K562 (cell line): ENCODE results near the gene GEMIN4. TPM values are rescaled to one million over a fixed set of nuclear protein-coding genes. Genes with fewer than 3 reads are reported as not detected.

Source experiments
- ARID3A ChIP-seq: IDR thresholded peaks from 2 replicates; pipeline ENCODE4 v1.6.1; 2012; ENCODE audit warnings: low read depth, low read length, improper control_type of control experiment, borderline replicate concordance
- ATF1 ChIP-seq, 2 experiments: fragments of 450-650 bp in 1 of 2; IDR thresholded peaks; 2 replicates each; pipeline ENCODE4 v1.6.1; 2016; ENCODE audit warnings: missing compliant biosample characterization in 1 of 2, missing genetic modification characterization in 1 of 2
- BHLHE40 ChIP-seq: IDR thresholded peaks from 2 replicates; pipeline ENCODE4 v1.6.1; 2011; ENCODE audit warnings: low read length, improper control_type of control experiment
- EP400 ChIP-seq: fragments of 450-650 bp; IDR thresholded peaks from 2 replicates; pipeline ENCODE4 v1.6.1; 2017; ENCODE audit warnings: antibody characterized with exemption, mild to moderate bottlenecking, moderate library complexity
- ESRRB ChIP-seq: fragments of 250-450 bp; sonication (Bioruptor Pico); IDR thresholded peaks from 2 replicates; pipeline ENCODE4 v1.5.0; 2020; ENCODE audit warnings: mild to moderate bottlenecking, moderate library complexity, borderline replicate concordance
- FOXO4 ChIP-seq: fragments of 450-650 bp; formaldehyde crosslinking; IDR thresholded peaks from 2 replicates; pipeline ENCODE4 v1.4.0; 2020; ENCODE audit warnings: mild to moderate bottlenecking, moderate library complexity
- MNT ChIP-seq, 2 experiments: fragments of 450-650 bp; conservative IDR thresholded peaks; 2 replicates each; pipeline ENCODE4 v1.6.1; 2017; ENCODE audit warnings: mild to moderate bottlenecking in 2 of 2, moderate library complexity in 2 of 2
- NCOA6 ChIP-seq: fragments of 450-650 bp; IDR thresholded peaks from 2 replicates; pipeline ENCODE4 v1.6.1; 2017; ENCODE audit warnings: mild to moderate bottlenecking
- NFE2 ChIP-seq: IDR thresholded peaks from 2 replicates; pipeline ENCODE4 v1.6.1; 2014; ENCODE audit warnings: antibody characterized with exemption, low read depth
- PRDM10 ChIP-seq: fragments of 450-650 bp; IDR thresholded peaks from 2 replicates; pipeline ENCODE4 v1.6.1; 2018; ENCODE audit not compliant: partially characterized antibody
- RAD21 ChIP-seq, 2 experiments: fragments of 250-450 bp in 1 of 2; fragments of 450-650 bp in 1 of 2; sonication (Bioruptor Pico) in 1 of 2; formaldehyde crosslinking in 1 of 2; IDR thresholded peaks in 1 of 2; conservative IDR thresholded peaks in 1 of 2; 2 replicates each; pipeline versions ENCODE4 v1.4.0 to v1.8.0; 2020 to 2022; ENCODE audit warnings: mild to moderate bottlenecking in 2 of 2, moderate library complexity in 1 of 2
- RAD51 ChIP-seq: fragments of 450-650 bp; IDR thresholded peaks from 2 replicates; pipeline ENCODE4 v1.7.1; 2016; ENCODE audit warnings: low read depth, mild to moderate bottlenecking, borderline replicate concordance
- RBM39 ChIP-seq: fragments of 200-400 bp; formaldehyde crosslinking; optimal IDR thresholded peaks from 2 replicates; pipeline ENCODE3; 2018; ENCODE audit warnings: low read depth, low read length
- RFX1 ChIP-seq: fragments of 450-650 bp; IDR thresholded peaks from 2 replicates; pipeline ENCODE4 v1.6.1; 2016; ENCODE audit warnings: mild to moderate bottlenecking, moderate library complexity
- SMARCC2 ChIP-seq: fragments of 450-650 bp; IDR thresholded peaks from 2 replicates; pipeline ENCODE4 v1.6.1; 2017; ENCODE audit warnings: antibody characterized with exemption, moderate library complexity, mild to moderate bottlenecking, low read depth
- TCF7L2 ChIP-seq: fragments of 150-350 bp; IDR thresholded peaks from 2 replicates; pipeline ENCODE4 v1.6.1; 2016; ENCODE audit warnings: low read depth, mild to moderate bottlenecking, low read length, moderate library complexity
- ZNF511 ChIP-seq: sonication (generic); formaldehyde crosslinking; IDR thresholded peaks from 2 replicates; pipeline ENCODE4 v1.8.0; 2022; ENCODE audit warnings: mild to moderate bottlenecking, missing genetic modification reagents
- ZNF778 ChIP-seq: fragments of 450-650 bp; formaldehyde crosslinking; IDR thresholded peaks from 2 replicates; pipeline ENCODE4 v1.4.0; 2020; ENCODE audit warnings: mild to moderate bottlenecking, moderate library complexity
- polyA plus RNA-seq, 8 experiments: library from polyadenylated mRNA; depleted of rRNA in 4 of 8; stranded (reverse) in 5 of 8; unstranded in 3 of 8; fragments of >200 nt; fragmentation: Nextera tagmentation in 2 of 8; fragmentation: Illumina TruSeq in 1 of 8; extraction: Ambion mirVana in 2 of 8; extraction: Trizol in 1 of 8; gene quantifications; 2 replicates each; pipeline versions ENCODE4 v1.2.1 to v1.2.3, GENCODE V29; 2011 to 2014; ENCODE audit warnings: inconsistent platforms in 1 of 8, missing spikeins in 1 of 8
- total RNA-seq, 7 experiments: library from RNA; depleted of rRNA in 6 of 7; stranded (reverse); fragments of >200 nt in 6 of 7; fragmentation: Illumina TruSeq in 2 of 7; extraction: Trizol in 2 of 7; gene quantifications; 2 replicates each; pipeline versions ENCODE4 v1.2.1 to v1.2.3, GENCODE V29; 2011 to 2021; ENCODE audit warnings: low replicate concordance in 1 of 7

The GEMIN4 gene
- total and polyA plus RNA-seq, 9 of the 15 experiments (the other 6 are each of a cell fraction or from before 2014, with no cell fraction given), result 1.8 to 42.5 (median 10.8) TPM

GRCh38 chr17:751269-752001, 629 bp downstream of the GEMIN4 start (continued):
- no peak for TF ChIP-seq PRDM10
- no peak for TF ChIP-seq ZNF511 (CRISPR knock-in tag)
- no peak for TF ChIP-seq RBM39
- TF ChIP-seq TCF7L2, result no peak
- no peak for TF ChIP-seq SMARCC2
- no peak for TF ChIP-seq ARID3A
- TF ChIP-seq BHLHE40, result peak; percentile 74
- TF ChIP-seq NFE2, result no peak
- TF ChIP-seq NCOA6, result peak; percentile 85; the same call in 1 of the 2 replicates
- TF ChIP-seq ATF1 (CRISPR knock-in tag; IDR thresholded peaks at IDR 0.05), result no peak
- TF ChIP-seq ATF1 (tag; IDR thresholded peaks at IDR 0.05), result no peak
- no peak for TF ChIP-seq RAD51
- TF ChIP-seq EP400, result no peak
- TF ChIP-seq ZNF778 (CRISPR knock-in tag), result no peak
- no peak for TF ChIP-seq RAD21 (CRISPR knock-in tag; conservative IDR thresholded peaks at IDR 0.05 in 1 of 2, IDR thresholded peaks at IDR 0.05 in 1 of 2)
- no peak for TF ChIP-seq RFX1
- TF ChIP-seq MNT (conservative IDR thresholded peaks at IDR 0.05), result peak in 1 of 2 experiments; percentile 71; a peak in 2 of 4 replicates
- no peak for TF ChIP-seq ESRRB (CRISPR knock-in tag)
- TF ChIP-seq FOXO4 (CRISPR knock-in tag), result no peak
